CD14-positive monocyte (primary cell): ENCODE data around the gene PRKN. TPM values are rescaled to one million over a fixed set of nuclear protein-coding genes. Genes with fewer than 3 reads are reported as not detected.

Source experiments
- DNase-seq, 3 donors: peaks; one replicate each; pipeline ENCODE4 v3.0.0-alpha.2; 2011 to 2022
- H2AFZ ChIP-seq: 2 replicates; pipeline ENCODE4 v1.6.0; 2012; ENCODE audit warnings: mild to moderate bottlenecking, low read depth, low read length, inconsistent platforms; ENCODE audit not compliant: insufficient read depth, poor library complexity, severe bottlenecking
- H3K27ac ChIP-seq, 2 donors: 1 replicate in 1 of 2; 2 replicates in 1 of 2; pipeline ENCODE4 v1.5.1; 2012 to 2013; ENCODE audit warnings: low read length in 2 of 2, control low read depth in 1 of 2, inconsistent platforms in 1 of 2, low read depth in 1 of 2, mild to moderate bottlenecking in 1 of 2
- H3K27me3 ChIP-seq, 2 donors: one replicate each; pipeline versions ENCODE4 v1.6.0 to v1.6.1; 2011 to 2013; ENCODE audit warnings: low read length in 2 of 2; ENCODE audit not compliant: control insufficient read depth in 2 of 2, insufficient read depth in 2 of 2
- H3K36me3 ChIP-seq, 2 donors: replicated peaks in 1 of 2; 1 replicate in 1 of 2; 2 replicates in 1 of 2; pipeline versions ENCODE4 v1.5.1 to v1.6.1; 2012 to 2013; ENCODE audit warnings: low read length in 2 of 2, control low read depth in 1 of 2, inconsistent platforms in 1 of 2, mild to moderate bottlenecking in 1 of 2; ENCODE audit not compliant: insufficient read depth in 2 of 2, control insufficient read depth in 1 of 2
- H3K4me1 ChIP-seq, 2 donors: 1 replicate in 1 of 2; 2 replicates in 1 of 2; pipeline versions ENCODE4 v1.5.1 to v1.6.1; 2012 to 2013; ENCODE audit warnings: low read length in 2 of 2, control low read depth in 1 of 2, inconsistent platforms in 1 of 2, mild to moderate bottlenecking in 1 of 2, moderate library complexity in 1 of 2; ENCODE audit not compliant: insufficient read depth in 2 of 2, control insufficient read depth in 1 of 2
- H3K4me2 ChIP-seq: replicated peaks from 2 replicates; pipeline ENCODE3; 2012; ENCODE audit warnings: low read length, moderate library complexity, mild to moderate bottlenecking; ENCODE audit not compliant: poor library complexity, severe bottlenecking; ENCODE audit errors: extremely low read depth
- H3K4me3 ChIP-seq, 3 experiments: fragments of 200-600 bp in 1 of 3; sonication (generic) in 1 of 3; replicated peaks in 1 of 3; 1 replicate in 2 of 3; 2 replicates in 1 of 3; pipeline ENCODE4 v1.5.1; 2011 to 2013; ENCODE audit warnings: low read length in 3 of 3, mild to moderate bottlenecking in 3 of 3, control low read depth in 2 of 3, low read depth in 2 of 3, inconsistent platforms in 1 of 3, moderate library complexity in 1 of 3
- H3K79me2 ChIP-seq: 2 replicates; pipeline ENCODE4 v1.6.0; 2012; ENCODE audit warnings: mild to moderate bottlenecking, control low read depth, inconsistent platforms, low read length, moderate library complexity; ENCODE audit not compliant: insufficient read depth
- H3K9ac ChIP-seq: 2 replicates; pipeline ENCODE4 v1.6.0; 2017; ENCODE audit warnings: low read length, mild to moderate bottlenecking; ENCODE audit not compliant: insufficient read depth, poor library complexity, severe bottlenecking
- H3K9me3 ChIP-seq, 2 donors: replicated peaks in 1 of 2; 1 replicate in 1 of 2; 2 replicates in 1 of 2; pipeline versions ENCODE4 v1.5.1 to v1.6.1; 2012 to 2013; ENCODE audit warnings: low read length in 2 of 2, control low read depth in 1 of 2; ENCODE audit not compliant: control insufficient read depth in 1 of 2, insufficient read depth in 1 of 2
- H4K20me1 ChIP-seq: 2 replicates; pipeline ENCODE4 v1.6.0; 2012; ENCODE audit warnings: mild to moderate bottlenecking, low read length, control low read depth, moderate library complexity; ENCODE audit not compliant: insufficient read depth
- H3K27ac Mint-ChIP-seq, 7 donors: one replicate each; pipeline ENCODE4 v1.8.0; 2020; ENCODE audit warnings: mild to moderate bottlenecking in 7 of 7, mixed read lengths in 7 of 7, moderate library complexity in 6 of 7, inconsistent platforms in 2 of 7
- H3K27me3 Mint-ChIP-seq, 3 donors: one replicate each; pipeline ENCODE4 v1.8.0; 2021 to 2022; ENCODE audit warnings: low read depth in 3 of 3, mild to moderate bottlenecking in 3 of 3, mixed read lengths in 3 of 3, moderate library complexity in 3 of 3, inconsistent platforms in 1 of 3
- H3K36me3 Mint-ChIP-seq, 2 donors: one replicate each; pipeline ENCODE4 v1.8.0; 2020; ENCODE audit warnings: mixed read lengths in 2 of 2, inconsistent platforms in 1 of 2, mild to moderate bottlenecking in 1 of 2
- H3K4me1 Mint-ChIP-seq: one replicate; pipeline ENCODE4 v1.8.0; 2020; ENCODE audit warnings: mild to moderate bottlenecking, mixed read lengths
- H3K4me3 Mint-ChIP-seq, 2 donors: one replicate each; pipeline ENCODE4 v1.8.0; 2020; ENCODE audit warnings: mild to moderate bottlenecking in 2 of 2, mixed read lengths in 2 of 2, moderate library complexity in 1 of 2
- H3K9me3 Mint-ChIP-seq, 7 donors: one replicate each; pipeline ENCODE4 v1.8.0; 2020 to 2022; ENCODE audit warnings: mixed read lengths in 7 of 7, mild to moderate bottlenecking in 6 of 7, moderate library complexity in 6 of 7, inconsistent platforms in 2 of 7
- WGBS: methylation state at CpG from one replicate; pipeline ENCODE4 v1.1.5; 2013; ENCODE audit warnings: missing lambda C conversion rate; ENCODE audit not compliant: insufficient coverage; 5-methylcytosine and 5-hydroxymethylcytosine counted together
- intact Hi-C, 2 donors: fragments of 100-400 bp; cut with micrococcal nuclease; formaldehyde crosslinking; loops; one replicate each; pipeline versions ENCODE4 v1.15.0 to v1.15.1; 2023
- polyA plus RNA-seq, 3 donors: library from polyadenylated mRNA; depleted of rRNA in 1 of 3; unstranded in 2 of 3; stranded (reverse) in 1 of 3; fragments of 300-500 nt in 2 of 3; fragments of >200 nt in 1 of 3; fragmentation: Illumina TruSeq in 2 of 3; gene quantifications; 1 replicate in 2 of 3; 2 replicates in 1 of 3; pipeline ENCODE4 v1.2.3, GENCODE V29; 2012 to 2021
- TF ChIP-seq, protein P1 (sequence below): fragments of 200-600 bp; IDR thresholded peaks from one replicate; pipeline ENCODE4 v1.8.0; 2022; ENCODE audit warnings: antibody characterized with exemption, mild to moderate bottlenecking

Gene PRKN
- polyA plus RNA-seq, 3 donors: 0.19 to 0.21 TPM; not detected in 1

DNA sequence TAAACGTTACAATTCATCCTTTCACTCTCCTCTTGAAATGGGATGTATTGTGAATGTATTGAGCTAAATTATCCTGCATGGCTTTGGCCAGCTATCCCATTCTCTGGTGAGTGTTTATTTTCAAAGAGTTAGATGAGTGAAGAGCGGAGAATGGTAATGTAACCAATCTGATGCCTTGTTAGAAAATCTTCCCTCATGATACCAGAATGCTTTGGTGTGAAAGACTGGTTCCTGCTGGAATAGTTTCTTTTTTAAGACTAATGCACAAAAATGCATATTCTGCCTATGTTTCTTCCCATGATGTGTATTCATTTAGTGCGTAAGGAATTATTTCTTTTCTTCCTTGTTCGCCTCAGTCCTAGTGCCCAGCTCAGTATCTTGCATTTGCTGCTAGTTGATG, 506.7 kb downstream of the PRKN start:
- H3K27ac Mint-ChIP-seq: no peak overlapping the region
- Histone ChIP-seq H3K27me3 (no peaks in the 10 kb centered on the region), H3K4me2 (no peak overlapping the region), H3K27ac (no peak overlapping the region), H3K79me2 (no peaks in the 10 kb centered on the region), H3K9me3 (peaks cover 3 to 6% of the 10 kb centered on the region in 2 donors), H3K9ac (no peak overlapping the region), H3K36me3 (no peaks in the 10 kb centered on the region), H3K4me1 (no peaks in the 10 kb centered on the region), H2AFZ (no peak overlapping the region), H3K4me3 (no peak overlapping the region), H4K20me1 (no peaks in the 10 kb centered on the region)
- no peaks in the 10 kb centered on the region for H3K36me3 Mint-ChIP-seq
- H3K4me3 Mint-ChIP-seq: no peak overlapping the region
- no peak for DNase-seq
- no peaks in the 10 kb centered on the region for H3K4me1 Mint-ChIP-seq
- H3K27me3 Mint-ChIP-seq: peaks cover 0 to 4% (median 0%) of the 10 kb centered on the region in 3 donors
- intact Hi-C loops: no loop called here
- TF ChIP-seq, protein P1, sequence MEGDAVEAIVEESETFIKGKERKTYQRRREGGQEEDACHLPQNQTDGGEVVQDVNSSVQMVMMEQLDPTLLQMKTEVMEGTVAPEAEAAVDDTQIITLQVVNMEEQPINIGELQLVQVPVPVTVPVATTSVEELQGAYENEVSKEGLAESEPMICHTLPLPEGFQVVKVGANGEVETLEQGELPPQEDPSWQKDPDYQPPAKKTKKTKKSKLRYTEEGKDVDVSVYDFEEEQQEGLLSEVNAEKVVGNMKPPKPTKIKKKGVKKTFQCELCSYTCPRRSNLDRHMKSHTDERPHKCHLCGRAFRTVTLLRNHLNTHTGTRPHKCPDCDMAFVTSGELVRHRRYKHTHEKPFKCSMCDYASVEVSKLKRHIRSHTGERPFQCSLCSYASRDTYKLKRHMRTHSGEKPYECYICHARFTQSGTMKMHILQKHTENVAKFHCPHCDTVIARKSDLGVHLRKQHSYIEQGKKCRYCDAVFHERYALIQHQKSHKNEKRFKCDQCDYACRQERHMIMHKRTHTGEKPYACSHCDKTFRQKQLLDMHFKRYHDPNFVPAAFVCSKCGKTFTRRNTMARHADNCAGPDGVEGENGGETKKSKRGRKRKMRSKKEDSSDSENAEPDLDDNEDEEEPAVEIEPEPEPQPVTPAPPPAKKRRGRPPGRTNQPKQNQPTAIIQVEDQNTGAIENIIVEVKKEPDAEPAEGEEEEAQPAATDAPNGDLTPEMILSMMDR: no peak
- H3K9me3 Mint-ChIP-seq: peaks cover 0 to 10% (median 2%) of the 10 kb centered on the region in 7 donors
- WGBS: 100% methylated on average over 1 of the region's 4 CpGs

DNA sequence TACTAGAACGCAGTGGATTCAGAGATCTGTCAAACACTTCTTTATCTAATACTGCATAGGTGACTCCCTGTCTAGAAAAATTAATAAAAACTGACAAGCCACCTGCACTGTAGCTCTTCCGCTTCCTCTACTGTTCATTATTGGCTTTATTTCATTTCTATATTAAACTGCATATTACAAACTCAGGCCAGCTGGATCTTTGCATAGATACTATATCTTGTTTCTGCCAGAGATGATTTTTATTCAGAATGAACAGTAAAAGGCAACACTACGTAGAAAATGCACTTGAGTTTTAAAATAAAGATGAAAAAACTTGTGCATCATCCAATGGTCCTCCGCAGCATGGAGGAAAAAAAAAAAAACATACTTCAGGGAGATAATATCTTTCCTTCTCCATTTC, 508.3 kb downstream of the PRKN start:
- peaks cover 0 to 4% (median 0%) of the 10 kb centered on the region in 3 donors for H3K27me3 Mint-ChIP-seq
- Histone ChIP-seq H4K20me1 (no peaks in the 10 kb centered on the region), H3K4me2 (no peak overlapping the region), H3K27ac (no peak overlapping the region), H2AFZ (no peak overlapping the region), H3K9me3 (peaks cover 0 to under 1% of the 10 kb centered on the region in 2 donors), H3K27me3 (no peaks in the 10 kb centered on the region), H3K4me3 (no peak overlapping the region), H3K79me2 (no peaks in the 10 kb centered on the region), H3K36me3 (no peaks in the 10 kb centered on the region), H3K4me1 (no peaks in the 10 kb centered on the region), H3K9ac (no peak overlapping the region)
- TF ChIP-seq, protein P1: no peak
- no peak overlapping the region for H3K4me3 Mint-ChIP-seq
- no peak overlapping the region for H3K27ac Mint-ChIP-seq
- no peaks in the 10 kb centered on the region for H3K4me1 Mint-ChIP-seq
- no peak for DNase-seq
- H3K36me3 Mint-ChIP-seq: no peaks in the 10 kb centered on the region
- WGBS: no CpG with 5 or more reads among the region's 4 CpGs
- peaks cover 0 to 8% (median 2%) of the 10 kb centered on the region in 7 donors for H3K9me3 Mint-ChIP-seq
- intact Hi-C loops: no loop called here
